RWPE1 (cell line): ENCODE data around the gene PAK6.

Experiments
- CTCF ChIA-PET: fragments of 350-600 bp; sonication (Branson Sonifier 250); formaldehyde crosslinking; extraction: SDS; loops from one replicate; lab custom pipeline; 2021; lab: Yijun Ruan, JAX
- POLR2A ChIA-PET: fragments of 400-600 bp; formaldehyde crosslinking; extraction: SDS; loops from one replicate; lab custom pipeline; 2020; ENCODE audit warnings: antibody characterized with exemption; ENCODE audit not compliant: low non-redundant PET; lab: Yijun Ruan, JAX
- DNase-seq: peaks from one replicate; pipeline ENCODE4 v3.0.0; 2012; ENCODE audit warnings: low spot score
- H3K27ac ChIP-seq: fragments of 450-650 bp; 2 replicates; pipeline ENCODE4 v1.5.1; 2017
- CTCF ChIP-seq: fragments of 450-650 bp; conservative IDR thresholded peaks from 2 replicates; pipeline ENCODE4 v1.5.1; 2017; ENCODE audit warnings: low read depth, mild to moderate bottlenecking

Gene PAK6

GRCh38 chr15:40303576-40303975 is 64.7 kb downstream of the PAK6 start:
- POLR2A ChIA-PET, result interaction anchor here (0.6 to 0.8 kb wide), 2 partner anchors 19 to 94 kb away, joined by 3 to 10 read pairs; no protein-coding TSS in a partner anchor
- no peak for DNase-seq
- TF ChIP-seq CTCF, result no peak
- H3K27ac ChIP-seq, result no peak overlapping the region
- CTCF ChIA-PET, result interaction anchor here (0.7 to 1.1 kb wide), 3 partner anchors 24 to 152 kb away, joined by 3 read pairs; no protein-coding TSS in a partner anchor

DNA sequence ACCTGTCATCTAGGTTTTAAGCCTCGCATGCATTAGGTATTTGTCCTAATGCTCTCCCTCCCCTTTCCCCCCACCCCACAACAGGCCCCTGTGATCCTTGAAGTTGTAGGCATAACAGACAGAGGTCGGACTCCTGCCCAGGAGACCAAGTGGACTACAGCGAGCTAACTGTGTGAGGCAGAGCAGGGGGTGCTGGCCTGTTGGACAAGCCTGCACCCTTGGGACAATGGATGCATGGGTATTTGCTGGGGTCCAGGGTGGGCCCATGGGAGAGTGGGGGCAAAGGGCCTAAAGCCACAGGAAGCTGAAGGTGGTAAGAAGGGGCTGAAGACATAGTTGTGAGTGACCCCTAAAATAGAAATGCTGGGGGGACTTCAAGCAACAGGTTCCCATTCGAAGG is 66.4 kb downstream of the PAK6 start:
- no peak for TF ChIP-seq CTCF
- POLR2A ChIA-PET, result no interaction called here
- CTCF ChIA-PET, result no interaction called here
- DNase-seq, result no peak
- H3K27ac ChIP-seq, result no peak overlapping the region

DNA sequence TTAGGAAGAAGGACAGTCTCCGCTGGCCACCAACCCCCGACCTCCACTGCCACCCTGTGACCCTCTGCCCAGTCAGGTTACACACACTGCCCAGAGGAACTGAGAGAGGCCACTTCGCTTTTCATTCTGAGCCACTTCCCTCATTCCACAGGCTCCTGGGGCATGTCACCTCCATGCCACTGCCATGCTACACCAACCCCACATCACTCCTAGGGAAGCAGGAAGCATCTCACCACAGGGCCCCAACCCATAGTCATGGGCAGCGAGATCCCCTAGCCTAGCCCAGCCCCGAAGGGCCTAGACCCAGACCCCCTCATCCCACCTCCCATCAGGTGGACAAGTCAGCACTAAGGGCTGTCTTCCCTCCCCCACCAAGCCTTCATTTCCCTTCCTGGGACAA is 67.5 kb downstream of the PAK6 start:
- no peak overlapping the region for H3K27ac ChIP-seq
- DNase-seq, result no peak
- no peak for TF ChIP-seq CTCF
- POLR2A ChIA-PET, result interaction anchor here (0.6 kb wide), 1 partner anchor 16 kb away, joined by 3 read pairs; no protein-coding TSS in a partner anchor
- CTCF ChIA-PET, result interaction anchor here (1.4 to 2.8 kb wide), 2 partner anchors 14 to 27 kb away, joined by 5 to 10 read pairs; no protein-coding TSS in a partner anchor

DNA sequence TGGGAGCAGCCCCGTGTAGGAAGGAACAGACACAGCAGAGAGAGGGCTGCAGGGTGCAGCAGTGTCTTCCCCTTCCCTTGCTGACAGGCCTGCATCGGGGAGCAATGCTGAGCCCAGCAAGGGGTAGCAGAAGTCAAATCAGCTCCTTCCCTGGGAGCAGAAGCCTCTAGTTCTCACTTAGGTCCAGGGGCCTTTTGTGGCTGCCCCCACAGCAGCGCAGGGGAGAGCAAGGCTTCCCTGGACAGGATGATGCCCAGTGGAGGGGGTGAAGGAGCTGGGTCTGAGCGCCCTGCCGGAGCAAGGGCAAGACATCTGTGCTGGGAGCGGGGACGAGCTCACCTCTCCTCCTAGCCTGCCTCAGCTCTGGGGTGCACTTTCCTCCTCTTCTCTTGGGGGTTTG is 68.0 kb downstream of the PAK6 start:
- no peak for DNase-seq
- ChIA-PET POLR2A (interaction anchor here (0.6 kb wide), 1 partner anchor 16 kb away, joined by 3 read pairs; no protein-coding TSS in a partner anchor), CTCF (interaction anchor here (0.8 to 2.8 kb wide), 4 partner anchors 13 to 61 kb away, joined by 3 to 10 read pairs (median 4); no protein-coding TSS in a partner anchor)
- no peak overlapping the region for H3K27ac ChIP-seq
- no peak for TF ChIP-seq CTCF

- TF ChIP-seq CTCF, result no peak
- no peak for DNase-seq
- H3K27ac ChIP-seq, result no peak within 1 kb of the TSS
- ChIA-PET POLR2A (no interaction called here), CTCF (interaction anchor here (0.6 to 2.8 kb wide), 6 partner anchors 12 to 114 kb away, joined by 3 to 10 read pairs (median 4); no protein-coding TSS in a partner anchor)
These were observed 68.8 kb downstream of the PAK6 start, which contains the start of gene PLCB2 for GRCh38 chr15:40307421-40308211. Gene PLCB2 (minus strand): TSS chr15:40307935. CDS start chr15:40307672, 263 bp downstream.

GRCh38 chr15:40309344-40309862 is 70.5 kb downstream of the PAK6 start:
- TF ChIP-seq CTCF, result no peak
- DNase-seq, result no peak
- POLR2A ChIA-PET, result no interaction called here
- CTCF ChIA-PET, result interaction anchor here (0.6 to 1.9 kb wide), 10 partner anchors 8 to 232 kb away, joined by 3 to 6 read pairs (median 3); no protein-coding TSS in a partner anchor
- H3K27ac ChIP-seq, result no peak overlapping the region
